Measurements from ENCODE around the gene SPAG16.

GRCh38 chr2:214325404-214325803 is 1041.1 kb downstream of the SPAG16 start:
- TF ChIP-seq CTCF (IDR thresholded peaks at IDR 0.05) (no peak), POLR2A (IDR thresholded peaks at IDR 0.05) (no peak), EP300 (IDR thresholded peaks at IDR 0.05) (no peak)

Measured in tibial nerve (tissue), 4 donors.